Nucleus accumbens (tissue), 56 donors: ENCODE data around the gene SENP5.
A peak's percentile ranks its signal among the peaks of the same experiment; 100 is the strongest.

Source experiments
- DNase-seq, 56 donors: peaks; one replicate each; lab custom pipeline; 2025; lab: John Stamatoyannopoulos, UW

SENP5 gene

DNA sequence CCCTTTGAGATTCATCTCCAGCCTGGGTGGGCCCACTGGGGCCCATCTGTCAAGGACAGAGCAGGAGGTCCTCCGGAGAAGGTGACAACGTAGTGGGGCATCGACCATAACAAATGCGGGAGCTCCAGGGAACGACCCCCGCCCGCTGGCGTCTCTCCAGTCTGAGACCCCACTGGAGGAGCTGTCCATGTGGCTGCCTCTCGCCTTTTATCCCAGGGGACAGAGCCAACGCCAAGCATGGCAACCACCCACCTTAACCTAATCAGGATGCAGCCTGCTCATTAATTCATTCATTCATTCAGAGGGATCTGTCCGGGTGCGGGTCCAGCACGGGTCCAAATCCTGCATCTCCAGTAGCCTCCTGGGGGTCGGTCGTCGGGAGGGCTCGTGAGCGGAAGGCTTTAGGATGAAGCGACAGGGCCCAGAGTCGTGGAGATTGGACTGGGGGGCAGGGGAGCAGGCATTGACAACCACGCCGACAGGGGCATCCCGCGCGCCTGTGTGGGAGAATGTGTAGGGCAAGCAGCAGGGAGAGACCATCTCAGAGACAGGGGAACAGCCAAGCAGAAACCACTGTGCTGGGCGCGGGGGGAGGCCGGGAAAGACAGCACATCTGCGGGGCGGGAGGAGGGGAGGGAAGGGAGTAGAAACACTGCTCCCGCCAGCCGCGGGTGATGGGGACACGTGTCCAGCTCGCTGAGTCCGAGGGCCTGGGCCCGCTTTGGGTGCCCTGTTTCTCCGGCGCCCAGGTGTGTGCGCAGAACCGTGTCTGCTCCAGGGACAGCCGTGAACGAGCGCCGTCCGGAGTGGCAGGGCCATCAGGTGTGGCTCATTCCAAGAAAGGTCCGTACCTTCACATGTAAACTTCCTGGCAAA is 99.0 kb downstream of the SENP5 start:
- DNase-seq = peak in 11 of 56 donors; percentile 2 to 46 (median 19)

DNA sequence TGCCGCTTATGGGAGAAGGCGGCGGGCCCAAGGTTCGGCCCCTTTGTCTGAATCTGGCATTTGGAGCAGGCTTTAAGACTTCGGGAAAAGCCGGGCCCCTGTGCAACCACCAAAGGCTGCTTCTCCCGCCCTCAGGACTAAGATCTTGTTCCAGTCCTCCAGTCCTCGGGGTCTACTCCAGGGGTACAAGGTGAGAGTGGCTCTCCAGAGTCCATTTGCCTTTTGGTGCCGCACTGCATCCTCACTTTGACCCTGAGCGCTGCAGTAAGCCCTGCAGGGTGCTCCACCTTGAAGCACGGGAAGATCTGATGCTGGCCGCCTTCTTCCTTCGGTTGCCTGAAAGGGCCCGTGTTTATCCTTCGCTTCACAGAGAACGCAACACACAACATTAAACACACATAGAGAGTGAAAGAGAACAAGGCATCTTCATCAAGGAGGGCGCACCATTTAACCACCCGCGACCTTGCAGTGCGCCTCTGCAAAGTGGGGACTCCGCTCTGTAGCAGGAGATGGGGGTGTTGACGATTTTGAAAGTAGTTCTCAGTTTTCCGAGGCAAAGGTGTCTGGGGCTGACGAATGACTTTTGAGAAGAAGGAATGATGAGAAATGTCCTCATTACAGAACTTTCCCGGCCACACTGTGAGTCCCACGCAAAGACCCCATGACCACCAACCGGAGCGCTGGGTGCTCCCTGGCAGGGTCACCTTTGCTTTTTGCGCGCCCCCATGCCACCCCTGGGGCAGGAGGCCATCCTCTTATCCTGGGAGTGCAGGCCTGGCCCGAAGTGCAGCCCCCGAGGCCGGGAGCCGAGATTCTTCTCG is 99.9 kb downstream of the SENP5 start:
- no peak for DNase-seq

DNA sequence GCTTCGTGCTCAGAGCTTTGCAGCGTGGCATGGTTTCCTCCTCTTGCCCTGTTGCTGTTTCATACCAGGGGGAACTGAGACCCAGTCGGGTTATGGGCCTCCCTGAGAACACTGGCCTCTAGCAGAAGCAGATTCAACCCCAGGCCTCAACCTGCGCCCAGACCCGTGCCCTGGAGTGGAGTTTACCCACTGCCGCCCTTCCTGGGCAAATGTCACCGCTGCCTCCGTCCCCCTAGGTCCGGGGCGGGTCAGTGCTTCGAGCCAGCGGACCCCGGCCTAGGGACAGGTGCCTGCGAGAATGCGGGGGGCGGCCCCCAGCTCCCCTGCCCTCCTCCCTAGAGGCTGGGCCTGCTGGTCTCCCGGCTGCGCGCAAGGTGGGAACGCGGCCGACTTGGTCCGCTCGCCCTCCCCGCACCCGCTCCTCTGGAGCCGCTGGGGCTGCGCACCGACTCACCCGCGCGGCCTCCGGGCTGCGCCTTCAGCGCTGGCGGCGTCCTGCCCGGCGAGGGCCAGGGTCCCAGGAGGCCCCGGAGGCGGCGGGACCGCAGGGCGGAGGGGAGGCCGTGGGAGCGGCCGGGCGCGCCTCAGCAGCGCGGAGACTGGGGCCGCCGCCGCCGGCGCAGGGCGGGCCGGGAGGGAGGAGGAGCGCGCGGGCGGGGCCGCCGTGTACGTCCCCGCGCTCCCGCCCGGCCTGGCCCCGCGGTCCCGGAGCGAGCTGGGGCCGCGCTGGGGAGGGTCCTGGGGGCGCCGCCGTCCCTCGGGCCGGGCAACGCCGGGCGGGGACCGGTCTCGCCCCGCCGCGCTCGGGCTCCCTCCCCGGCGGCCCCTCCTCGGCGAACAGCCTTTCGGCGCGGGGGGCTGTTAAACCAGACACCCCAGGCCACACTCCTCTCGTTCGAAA is 100.8 kb downstream of the SENP5 start, which contains the start of gene PIGZ:
Gene PIGZ, minus strand, starts transcription at position 601 of the 901 bp plus-strand sequence. CDS start 16,802 bp downstream, outside the sequence.
- DNase-seq = peak in 14 of 56 donors; percentile 12 to 54 (median 22)

DNA sequence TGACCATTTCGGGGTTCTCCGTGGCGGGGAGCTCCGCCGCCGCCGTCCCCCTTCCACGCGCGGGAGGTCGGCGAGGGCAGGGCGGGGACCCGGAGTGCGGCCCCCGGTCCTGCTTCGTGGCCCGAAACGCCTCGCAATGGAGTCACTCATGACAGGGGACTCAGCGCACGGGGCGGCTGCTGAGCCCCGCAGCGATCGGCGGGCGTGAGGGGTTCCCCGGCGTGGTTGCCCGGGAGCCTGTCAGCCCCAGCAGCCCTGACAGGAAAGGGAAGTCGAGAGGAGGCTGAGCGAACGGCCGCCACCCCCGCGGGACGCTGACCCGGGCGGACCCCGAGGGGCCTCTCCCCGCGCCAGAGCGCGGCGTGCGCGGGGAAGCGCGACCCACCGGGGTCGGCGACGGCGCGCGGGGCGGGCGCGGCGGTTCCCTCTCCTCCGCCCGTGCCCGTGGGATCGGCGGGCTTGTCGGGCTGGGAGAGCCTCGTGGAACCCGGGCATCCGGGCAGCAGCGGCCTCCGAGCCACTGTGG is 101.5 kb downstream of the SENP5 start:
- peak in 5 of 56 donors; percentile 24 to 40 (median 31) for DNase-seq

DNA sequence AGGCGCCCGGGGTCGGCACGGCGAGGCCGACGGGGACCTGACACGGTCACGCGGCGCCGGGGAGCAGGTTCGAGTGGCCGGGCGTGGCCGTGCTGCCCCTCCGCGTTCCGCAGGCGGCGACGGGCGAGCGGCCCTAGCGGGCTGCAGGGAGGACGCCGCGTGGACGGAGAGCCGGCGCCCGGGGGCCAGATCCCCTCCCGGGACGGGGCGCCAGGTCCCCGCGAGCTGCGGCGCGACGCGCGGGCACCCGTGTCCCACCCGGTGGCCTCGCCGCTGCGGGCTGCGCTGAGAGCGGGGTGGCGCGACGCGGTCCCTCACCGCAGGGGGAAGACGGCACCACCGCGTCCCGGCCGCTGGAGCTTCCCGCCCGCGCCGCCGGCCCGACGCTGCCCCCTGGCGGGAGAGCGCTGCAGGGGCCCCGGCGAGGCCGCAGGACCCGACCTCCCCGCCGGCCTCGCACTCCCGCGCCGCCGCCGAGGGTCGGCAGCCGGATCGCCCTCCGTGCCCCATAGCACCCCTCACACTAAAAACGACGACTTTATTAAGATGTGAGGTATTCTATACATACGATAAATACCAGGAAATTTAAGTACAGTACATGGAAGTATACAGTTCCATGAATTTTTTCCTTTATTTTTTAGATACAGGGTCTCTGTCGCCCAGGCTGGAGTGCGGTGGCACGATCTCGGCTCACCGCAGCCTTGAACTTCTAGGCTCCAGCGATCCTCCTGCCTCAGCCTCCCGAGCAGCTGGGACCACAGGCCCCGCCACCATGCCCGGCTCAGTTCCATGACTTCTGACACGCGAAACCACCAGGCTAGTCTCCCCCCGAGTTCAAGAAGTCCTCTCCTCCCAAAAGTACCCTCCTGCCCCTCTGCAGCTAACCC is 102.2 kb downstream of the SENP5 start:
- peak in 29 of 56 donors; percentile 4 to 62 (median 25) for DNase-seq

DNA sequence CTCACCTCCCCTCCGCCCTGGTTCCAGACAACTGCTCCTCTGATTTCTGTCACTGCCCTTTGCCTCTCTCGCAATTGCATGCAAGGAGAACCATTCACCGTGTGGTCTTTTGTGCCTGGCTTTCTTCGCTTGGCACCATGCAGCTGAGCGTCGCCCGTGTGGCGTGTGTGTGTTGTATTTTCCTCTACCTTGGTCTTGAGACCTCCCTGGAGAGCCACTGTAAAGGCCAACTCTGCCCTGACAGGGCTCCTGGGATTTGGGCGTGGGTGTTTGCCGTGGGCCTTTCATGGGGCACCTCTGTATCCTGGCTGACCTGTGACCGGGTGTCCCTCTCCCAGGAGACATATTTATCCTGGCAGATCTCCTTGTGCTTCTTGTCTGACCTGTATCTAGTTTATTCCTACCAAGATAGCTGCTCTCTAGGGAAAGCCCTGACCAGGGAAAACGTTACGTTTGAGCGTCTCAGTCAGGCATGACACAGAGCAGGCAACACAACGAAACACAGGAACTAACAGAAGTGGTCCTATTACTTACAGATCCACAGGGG is 102.9 kb downstream of the SENP5 start:
- no peak for DNase-seq

DNA sequence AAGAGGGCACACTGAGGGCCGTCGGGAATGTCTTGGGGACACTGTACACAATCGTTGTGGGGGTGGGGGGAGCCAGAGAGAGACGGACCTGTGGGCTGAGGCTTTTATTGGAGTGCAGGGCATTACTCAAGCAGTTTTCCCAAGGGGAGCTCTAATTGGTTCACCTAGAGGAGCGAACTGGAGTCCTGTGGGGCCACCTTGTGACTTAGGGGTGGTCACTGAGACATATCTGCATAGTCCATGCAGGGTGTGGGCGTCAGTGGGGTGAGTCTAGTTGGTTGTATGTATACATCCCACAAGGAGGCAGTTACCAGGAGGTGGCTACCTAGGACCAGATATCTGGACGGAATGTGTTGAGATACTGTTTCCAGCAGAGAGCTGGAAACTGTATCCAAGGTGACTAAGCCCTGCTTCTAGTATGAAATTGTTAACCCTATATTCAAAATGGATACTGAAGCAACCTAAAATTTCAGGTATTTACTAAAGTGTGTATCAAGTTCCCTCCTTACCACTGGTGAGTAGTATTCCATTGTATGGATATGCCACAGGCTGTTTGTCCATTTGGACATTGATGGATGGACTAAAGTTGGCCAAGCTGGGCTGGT is 103.5 kb downstream of the SENP5 start:
- DNase-seq = no peak

DNA sequence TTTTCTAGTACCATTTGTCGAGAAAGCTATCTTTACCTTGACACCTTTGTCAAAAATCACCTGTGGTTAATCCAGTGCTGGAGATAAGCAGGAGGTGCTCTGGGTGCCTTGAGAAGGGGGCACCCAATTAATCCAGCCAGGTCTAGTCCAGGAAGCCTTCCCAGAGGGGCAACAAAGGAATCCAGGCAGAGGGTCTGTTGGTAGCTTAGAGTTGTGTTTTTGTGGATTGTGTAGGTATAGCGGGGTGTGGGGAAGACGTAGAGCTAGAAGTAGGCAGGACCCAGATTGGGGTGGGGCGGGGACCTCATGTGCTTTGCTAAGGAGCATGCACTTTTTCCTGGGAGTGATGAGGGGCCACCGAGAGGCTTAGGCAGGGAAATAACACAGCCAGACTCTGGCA is 106.9 kb downstream of the SENP5 start:
- no peak for DNase-seq

DNA sequence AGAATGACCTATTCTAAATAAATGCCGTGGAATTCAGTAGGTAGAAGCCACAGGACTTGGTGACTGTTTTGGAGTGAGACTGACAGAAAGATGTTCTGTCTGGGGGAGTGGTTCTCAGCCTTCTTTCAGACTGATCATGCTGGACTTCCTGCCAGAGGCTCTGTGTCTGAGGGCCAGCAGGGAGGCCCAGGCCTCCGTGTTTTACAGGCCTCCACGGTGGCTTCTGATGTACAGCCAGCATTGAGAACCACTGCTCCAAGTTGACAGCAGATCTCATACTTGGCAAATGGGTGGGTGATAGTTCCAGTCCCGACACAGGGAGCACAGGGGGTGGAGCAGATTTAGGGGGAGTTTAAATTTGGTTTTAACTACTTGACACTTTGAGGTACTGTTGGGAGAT is 107.6 kb downstream of the SENP5 start:
- DNase-seq = no peak

DNA sequence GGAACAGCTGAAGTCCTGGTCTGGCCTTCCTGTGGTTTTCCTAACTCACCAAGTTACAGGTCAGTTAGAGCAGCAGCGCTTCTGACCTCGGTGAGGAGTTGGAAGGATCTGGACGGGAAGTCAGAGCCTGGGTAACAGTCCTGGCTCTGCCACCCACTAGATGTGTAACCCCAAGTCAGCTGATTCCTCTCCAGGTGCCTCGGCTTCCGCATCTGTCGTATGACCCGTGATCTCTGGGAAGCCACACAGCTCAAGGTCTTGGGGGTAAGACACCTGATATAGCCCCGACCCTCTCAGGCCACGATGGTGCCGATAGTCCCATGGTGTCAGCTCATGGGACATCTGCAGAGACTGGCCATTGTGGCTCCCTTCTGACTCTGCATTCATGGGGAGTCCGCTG is 109.2 kb downstream of the SENP5 start:
- no peak for DNase-seq

DNA sequence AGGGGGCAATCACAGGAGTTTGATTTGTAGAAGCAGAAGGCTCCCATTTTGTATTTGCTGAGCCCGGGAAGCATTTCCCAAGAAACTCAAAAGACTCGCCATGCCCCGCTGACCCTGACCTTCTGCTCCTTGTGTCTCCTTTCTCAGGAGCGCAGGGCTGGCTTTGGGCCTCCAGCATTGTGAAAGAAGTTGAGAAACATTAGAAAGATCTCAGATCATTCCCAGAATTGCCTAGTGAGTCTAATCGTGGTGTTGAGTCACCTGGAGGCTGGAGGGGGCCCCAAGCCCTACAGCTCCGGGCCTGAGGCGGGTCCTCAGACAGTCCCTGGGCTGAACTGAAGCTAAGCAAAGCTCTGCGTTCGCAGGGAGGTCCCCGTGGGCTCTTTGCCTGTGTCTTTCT is 111.8 kb downstream of the SENP5 start:
- DNase-seq = no peak

DNA sequence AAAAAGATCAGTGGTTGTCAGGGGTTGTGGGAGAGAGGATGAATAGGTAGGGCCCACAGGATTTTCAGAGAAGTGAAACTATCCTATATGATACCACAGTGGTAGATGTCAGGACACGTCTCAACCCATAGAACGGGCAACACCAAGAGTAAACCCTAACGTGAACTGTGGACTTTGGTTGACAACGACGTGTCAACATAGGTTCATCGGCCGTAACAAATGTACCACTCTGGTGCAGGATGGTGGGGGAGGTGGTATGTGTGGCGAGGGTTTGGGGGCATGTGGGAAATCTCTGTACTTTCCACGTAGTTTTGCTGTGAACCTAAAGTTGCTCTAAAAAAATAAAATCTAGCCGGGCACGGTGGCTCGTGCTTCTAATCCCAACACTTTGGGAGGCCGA is 113.9 kb downstream of the SENP5 start:
- no peak for DNase-seq

DNA sequence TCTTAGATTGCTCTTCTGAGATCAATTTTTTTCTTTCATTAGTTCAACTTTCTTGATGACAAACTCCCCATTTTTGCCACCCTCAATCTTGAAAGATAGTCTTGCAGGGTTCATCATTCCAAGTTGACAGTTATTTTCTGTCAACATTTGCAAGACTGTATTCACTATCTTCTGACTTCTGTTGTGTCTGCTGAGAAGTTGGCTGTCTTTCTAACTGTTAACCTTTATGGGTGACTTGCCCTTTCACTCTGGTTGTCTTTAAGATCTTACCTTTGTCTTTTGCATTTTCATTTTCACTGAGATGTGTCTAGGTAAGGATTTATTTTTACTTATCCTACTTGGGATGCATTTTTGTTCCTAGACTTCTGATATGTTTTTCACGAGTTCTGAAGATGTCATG is 115.5 kb downstream of the SENP5 start:
- no peak for DNase-seq
